ENCODE results near the gene GXYLT2.
A peak's percentile ranks its signal among the peaks of the same experiment; 100 is the strongest.

Gene GXYLT2, protein sequence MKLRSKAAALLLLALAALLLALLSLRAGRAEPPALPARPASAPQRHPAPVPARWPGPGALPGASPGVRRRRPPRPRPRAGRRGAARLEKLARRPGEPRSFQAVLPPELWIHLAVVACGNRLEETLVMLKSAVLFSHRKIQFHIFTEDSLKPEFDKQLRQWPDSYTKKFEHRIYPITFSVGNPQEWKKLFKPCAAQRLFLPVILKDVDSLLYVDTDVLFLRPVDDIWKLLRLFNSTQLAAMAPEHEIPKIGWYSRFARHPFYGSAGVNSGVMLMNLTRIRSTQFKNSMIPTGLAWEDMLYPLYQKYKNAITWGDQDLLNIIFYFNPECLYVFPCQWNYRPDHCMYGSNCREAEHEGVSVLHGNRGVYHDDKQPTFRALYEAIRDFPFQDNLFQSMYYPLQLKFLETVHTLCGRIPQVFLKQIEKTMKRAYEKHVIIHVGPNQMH
- total RNA-seq, result 0 to 0.19 (median 0.17) reads per million in 3 donors

GRCh38 chr3:72887705-72888545, at the start of gene GXYLT2:
TSS of gene GXYLT2 (plus strand) at chr3:72888046. CDS start at chr3:72888234, 188 bp downstream.
- H3K36me3 ChIP-seq (ENCODE audit: control insufficient read depth, insufficient read depth, low read length), result no peaks in the 10 kb centered on the region

GRCh38 chr3:72839057-72839456, 48.8 kb upstream of the GXYLT2 start:
- no peak for DNase-seq
- Histone ChIP-seq H3K4me1 (ENCODE audit: control insufficient read depth, insufficient read depth, low read length, poor library complexity, severe bottlenecking) (no peaks in the 10 kb centered on the region), H3K4me3 (ENCODE audit: insufficient read depth, low read depth, low read length, poor library complexity, severe bottlenecking) (no peak overlapping the region), H3K36me3 (ENCODE audit: control insufficient read depth, insufficient read depth, low read length) (peaks cover 40% of the 10 kb centered on the region), H3K27ac (ENCODE audit: insufficient read depth, low read length, poor library complexity, severe bottlenecking) (no peak overlapping the region), H3K27me3 (replicated peaks; ENCODE audit: control insufficient read depth, insufficient read depth, low read length, poor library complexity, severe bottlenecking) (no peaks in the 10 kb centered on the region), H3K9me3 (ENCODE audit: control insufficient read depth, low read length) (no peaks in the 10 kb centered on the region)

More at GRCh38 chr3:72887705-72888545, at the start of gene GXYLT2:
- peak within 1 kb of the TSS; percentile 28 for H3K4me3 ChIP-seq (ENCODE audit: insufficient read depth, low read depth, low read length, poor library complexity, severe bottlenecking)
- no peak for DNase-seq
- no peaks in the 10 kb centered on the region for H3K4me1 ChIP-seq (ENCODE audit: control insufficient read depth, insufficient read depth, low read length, poor library complexity, severe bottlenecking)
- H3K27ac ChIP-seq (ENCODE audit: insufficient read depth, low read length, poor library complexity, severe bottlenecking), result no peak within 1 kb of the TSS
- H3K9me3 ChIP-seq (ENCODE audit: control insufficient read depth, low read length), result no peaks in the 10 kb centered on the region
- H3K27me3 ChIP-seq (replicated peaks; ENCODE audit: control insufficient read depth, insufficient read depth, low read length, poor library complexity, severe bottlenecking), result peaks cover 19% of the 10 kb centered on the region

- H3K4me3 ChIP-seq (ENCODE audit: insufficient read depth, low read depth, low read length, poor library complexity, severe bottlenecking), result no peak overlapping the region
These were observed 43.3 kb upstream of the GXYLT2 start for GRCh38 chr3:72844436-72844993.

GRCh38 chr3:72846166-72846565, 41.7 kb upstream of the GXYLT2 start:
- DNase-seq, result no peak
- Histone ChIP-seq H3K27ac (ENCODE audit: insufficient read depth, low read length, poor library complexity, severe bottlenecking) (no peak overlapping the region), H3K9me3 (ENCODE audit: control insufficient read depth, low read length) (no peaks in the 10 kb centered on the region), H3K4me3 (ENCODE audit: insufficient read depth, low read depth, low read length, poor library complexity, severe bottlenecking) (no peak overlapping the region), H3K36me3 (ENCODE audit: control insufficient read depth, insufficient read depth, low read length) (peaks cover 9% of the 10 kb centered on the region), H3K27me3 (replicated peaks; ENCODE audit: control insufficient read depth, insufficient read depth, low read length, poor library complexity, severe bottlenecking) (no peaks in the 10 kb centered on the region), H3K4me1 (ENCODE audit: control insufficient read depth, insufficient read depth, low read length, poor library complexity, severe bottlenecking) (peaks cover 8% of the 10 kb centered on the region)

More at GRCh38 chr3:72844436-72844993, 43.3 kb upstream of the GXYLT2 start:
- H3K4me1 ChIP-seq (ENCODE audit: control insufficient read depth, insufficient read depth, low read length, poor library complexity, severe bottlenecking), result peaks cover 8% of the 10 kb centered on the region
- DNase-seq, result no peak
- peaks cover 19% of the 10 kb centered on the region for H3K36me3 ChIP-seq (ENCODE audit: control insufficient read depth, insufficient read depth, low read length)
- H3K27me3 ChIP-seq (replicated peaks; ENCODE audit: control insufficient read depth, insufficient read depth, low read length, poor library complexity, severe bottlenecking), result no peaks in the 10 kb centered on the region
- H3K27ac ChIP-seq (ENCODE audit: insufficient read depth, low read length, poor library complexity, severe bottlenecking), result no peak overlapping the region
- no peaks in the 10 kb centered on the region for H3K9me3 ChIP-seq (ENCODE audit: control insufficient read depth, low read length)

DNA sequence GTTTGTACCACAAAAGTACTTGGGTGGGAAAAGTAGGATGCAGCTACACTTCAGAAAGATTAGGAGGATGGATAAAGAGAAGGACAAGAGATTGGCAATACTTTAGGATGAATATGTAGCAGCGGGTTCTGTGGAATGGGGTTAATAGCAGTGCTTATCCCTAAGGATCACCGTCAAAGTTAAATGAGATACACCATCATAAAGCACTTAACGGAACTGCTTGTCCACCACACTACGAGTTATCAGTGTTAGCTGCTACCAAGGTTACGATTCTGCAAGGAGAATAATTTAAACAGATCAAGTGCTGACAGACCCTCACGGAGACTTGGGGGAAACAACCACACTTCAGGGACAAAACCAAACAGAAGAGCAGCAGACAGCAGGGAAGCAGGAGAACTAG, 40.6 kb upstream of the GXYLT2 start:
- Histone ChIP-seq H3K4me1 (ENCODE audit: control insufficient read depth, insufficient read depth, low read length, poor library complexity, severe bottlenecking) (peaks cover 8% of the 10 kb centered on the region), H3K9me3 (ENCODE audit: control insufficient read depth, low read length) (no peaks in the 10 kb centered on the region), H3K27ac (ENCODE audit: insufficient read depth, low read length, poor library complexity, severe bottlenecking) (no peak overlapping the region), H3K4me3 (ENCODE audit: insufficient read depth, low read depth, low read length, poor library complexity, severe bottlenecking) (peak overlapping the region; percentile 86), H3K27me3 (replicated peaks; ENCODE audit: control insufficient read depth, insufficient read depth, low read length, poor library complexity, severe bottlenecking) (no peaks in the 10 kb centered on the region), H3K36me3 (ENCODE audit: control insufficient read depth, insufficient read depth, low read length) (no peaks in the 10 kb centered on the region)
- no peak for DNase-seq

DNA sequence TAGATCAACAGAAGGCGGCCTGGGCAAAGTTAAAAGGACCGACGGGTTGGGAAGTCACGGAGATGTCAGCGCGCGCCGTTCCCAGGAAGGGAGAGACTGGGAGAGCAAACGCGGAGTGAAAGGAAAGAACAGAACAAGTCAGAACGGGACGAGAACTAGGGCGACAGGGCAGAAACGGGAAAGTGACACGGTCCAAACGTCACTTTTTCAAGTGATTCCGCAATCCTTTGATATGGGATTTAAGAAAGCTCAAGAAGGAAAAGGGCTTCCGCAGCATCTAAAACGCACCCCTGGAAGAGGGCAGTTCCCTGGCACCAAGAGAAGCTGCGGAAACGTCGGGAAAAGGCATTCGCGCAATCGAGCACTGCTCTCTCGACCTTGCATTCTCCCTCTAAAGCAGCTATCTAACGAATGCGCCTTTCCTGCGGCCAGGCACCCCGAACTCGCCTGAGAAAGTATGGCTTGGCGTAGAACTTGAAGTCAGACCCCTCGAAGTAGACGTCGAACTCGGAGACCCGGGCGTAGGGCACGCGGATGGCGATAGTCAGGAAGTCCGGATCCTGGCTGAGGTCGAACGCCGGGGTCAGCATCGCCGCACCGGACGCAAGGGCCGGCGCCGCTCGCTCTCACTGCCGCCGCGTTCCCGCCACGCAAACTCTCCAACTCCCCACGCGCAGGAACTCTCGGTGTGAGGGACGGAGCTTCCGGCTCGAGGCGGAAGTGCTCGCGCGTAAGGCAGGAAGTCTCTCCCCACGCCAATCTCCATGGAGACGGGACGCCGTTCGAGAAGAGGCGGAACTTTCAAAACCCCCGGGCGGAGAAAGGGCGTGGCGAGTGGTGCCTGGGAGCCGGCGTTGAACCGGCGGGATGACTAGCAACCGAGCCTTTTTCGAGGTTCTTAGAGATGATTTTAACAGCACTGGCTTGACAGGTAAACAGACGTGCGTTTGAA, 39.8 kb upstream of the GXYLT2 start, which contains the start of gene SHQ1:
Gene SHQ1 (minus strand): TSS at position 695 of the 952 bp plus-strand sequence. CDS start 105 bp downstream, at position 590.
- Histone ChIP-seq H3K27me3 (replicated peaks; ENCODE audit: control insufficient read depth, insufficient read depth, low read length, poor library complexity, severe bottlenecking) (no peaks in the 10 kb centered on the region), H3K36me3 (ENCODE audit: control insufficient read depth, insufficient read depth, low read length) (no peaks in the 10 kb centered on the region), H3K9me3 (ENCODE audit: control insufficient read depth, low read length) (no peaks in the 10 kb centered on the region), H3K4me3 (ENCODE audit: insufficient read depth, low read depth, low read length, poor library complexity, severe bottlenecking) (peak within 1 kb of the TSS; percentile 86), H3K4me1 (ENCODE audit: control insufficient read depth, insufficient read depth, low read length, poor library complexity, severe bottlenecking) (peaks cover 8% of the 10 kb centered on the region), H3K27ac (ENCODE audit: insufficient read depth, low read length, poor library complexity, severe bottlenecking) (peak within 1 kb of the TSS; percentile 49)
- peak; percentile 85 to 93 (median 89) for DNase-seq

- DNase-seq, result peak in 2 of 3 donors; percentile 20 to 23
- Histone ChIP-seq H3K27ac (ENCODE audit: insufficient read depth, low read length, poor library complexity, severe bottlenecking) (peak overlapping the region; percentile 49), H3K27me3 (replicated peaks; ENCODE audit: control insufficient read depth, insufficient read depth, low read length, poor library complexity, severe bottlenecking) (no peaks in the 10 kb centered on the region), H3K4me1 (ENCODE audit: control insufficient read depth, insufficient read depth, low read length, poor library complexity, severe bottlenecking) (peaks cover 8% of the 10 kb centered on the region), H3K36me3 (ENCODE audit: control insufficient read depth, insufficient read depth, low read length) (no peaks in the 10 kb centered on the region), H3K9me3 (ENCODE audit: control insufficient read depth, low read length) (no peaks in the 10 kb centered on the region), H3K4me3 (ENCODE audit: insufficient read depth, low read depth, low read length, poor library complexity, severe bottlenecking) (peak overlapping the region; percentile 86)
These were observed 39.2 kb upstream of the GXYLT2 start for GRCh38 chr3:72848703-72849081.

GRCh38 chr3:72855001-72855400, 32.8 kb upstream of the GXYLT2 start:
- DNase-seq, result no peak
- H3K36me3 ChIP-seq (ENCODE audit: control insufficient read depth, insufficient read depth, low read length), result no peaks in the 10 kb centered on the region
- no peaks in the 10 kb centered on the region for H3K4me1 ChIP-seq (ENCODE audit: control insufficient read depth, insufficient read depth, low read length, poor library complexity, severe bottlenecking)
- H3K27me3 ChIP-seq (replicated peaks; ENCODE audit: control insufficient read depth, insufficient read depth, low read length, poor library complexity, severe bottlenecking), result no peaks in the 10 kb centered on the region
- H3K27ac ChIP-seq (ENCODE audit: insufficient read depth, low read length, poor library complexity, severe bottlenecking), result no peak overlapping the region
- H3K9me3 ChIP-seq (ENCODE audit: control insufficient read depth, low read length), result no peaks in the 10 kb centered on the region
- H3K4me3 ChIP-seq (ENCODE audit: insufficient read depth, low read depth, low read length, poor library complexity, severe bottlenecking), result no peak overlapping the region

GRCh38 chr3:72860053-72860452, 27.8 kb upstream of the GXYLT2 start:
- no peaks in the 10 kb centered on the region for H3K9me3 ChIP-seq (ENCODE audit: control insufficient read depth, low read length)
- DNase-seq, result no peak
- no peak overlapping the region for H3K27ac ChIP-seq (ENCODE audit: insufficient read depth, low read length, poor library complexity, severe bottlenecking)
- no peaks in the 10 kb centered on the region for H3K36me3 ChIP-seq (ENCODE audit: control insufficient read depth, insufficient read depth, low read length)
- H3K4me3 ChIP-seq (ENCODE audit: insufficient read depth, low read depth, low read length, poor library complexity, severe bottlenecking), result no peak overlapping the region
- H3K4me1 ChIP-seq (ENCODE audit: control insufficient read depth, insufficient read depth, low read length, poor library complexity, severe bottlenecking), result no peaks in the 10 kb centered on the region
- H3K27me3 ChIP-seq (replicated peaks; ENCODE audit: control insufficient read depth, insufficient read depth, low read length, poor library complexity, severe bottlenecking), result no peaks in the 10 kb centered on the region
